GM12874 (cell line): Measurements from ENCODE around the gene CBX2.

Experiments
- TF ChIP-seq, protein P1 (sequence below): IDR thresholded peaks from 2 replicates; pipeline ENCODE4 v1.5.1; 2011; ENCODE audit warnings: low read depth, mild to moderate bottlenecking, control low read depth, low read length, moderate library complexity; ENCODE audit not compliant: insufficient read depth

The CBX2 gene

GRCh38 chr17:79783891-79784290 lies 5.9 kb downstream of the CBX2 start:
- TF ChIP-seq, protein P1, sequence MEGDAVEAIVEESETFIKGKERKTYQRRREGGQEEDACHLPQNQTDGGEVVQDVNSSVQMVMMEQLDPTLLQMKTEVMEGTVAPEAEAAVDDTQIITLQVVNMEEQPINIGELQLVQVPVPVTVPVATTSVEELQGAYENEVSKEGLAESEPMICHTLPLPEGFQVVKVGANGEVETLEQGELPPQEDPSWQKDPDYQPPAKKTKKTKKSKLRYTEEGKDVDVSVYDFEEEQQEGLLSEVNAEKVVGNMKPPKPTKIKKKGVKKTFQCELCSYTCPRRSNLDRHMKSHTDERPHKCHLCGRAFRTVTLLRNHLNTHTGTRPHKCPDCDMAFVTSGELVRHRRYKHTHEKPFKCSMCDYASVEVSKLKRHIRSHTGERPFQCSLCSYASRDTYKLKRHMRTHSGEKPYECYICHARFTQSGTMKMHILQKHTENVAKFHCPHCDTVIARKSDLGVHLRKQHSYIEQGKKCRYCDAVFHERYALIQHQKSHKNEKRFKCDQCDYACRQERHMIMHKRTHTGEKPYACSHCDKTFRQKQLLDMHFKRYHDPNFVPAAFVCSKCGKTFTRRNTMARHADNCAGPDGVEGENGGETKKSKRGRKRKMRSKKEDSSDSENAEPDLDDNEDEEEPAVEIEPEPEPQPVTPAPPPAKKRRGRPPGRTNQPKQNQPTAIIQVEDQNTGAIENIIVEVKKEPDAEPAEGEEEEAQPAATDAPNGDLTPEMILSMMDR: no peak

- TF ChIP-seq, protein P1: no peak
Observed at GRCh38 chr17:79784353-79785016, 6.5 kb downstream of the CBX2 start.

GRCh38 chr17:79785017-79785899 lies 7.3 kb downstream of the CBX2 start:
- TF ChIP-seq, protein P1: no peak

DNA sequence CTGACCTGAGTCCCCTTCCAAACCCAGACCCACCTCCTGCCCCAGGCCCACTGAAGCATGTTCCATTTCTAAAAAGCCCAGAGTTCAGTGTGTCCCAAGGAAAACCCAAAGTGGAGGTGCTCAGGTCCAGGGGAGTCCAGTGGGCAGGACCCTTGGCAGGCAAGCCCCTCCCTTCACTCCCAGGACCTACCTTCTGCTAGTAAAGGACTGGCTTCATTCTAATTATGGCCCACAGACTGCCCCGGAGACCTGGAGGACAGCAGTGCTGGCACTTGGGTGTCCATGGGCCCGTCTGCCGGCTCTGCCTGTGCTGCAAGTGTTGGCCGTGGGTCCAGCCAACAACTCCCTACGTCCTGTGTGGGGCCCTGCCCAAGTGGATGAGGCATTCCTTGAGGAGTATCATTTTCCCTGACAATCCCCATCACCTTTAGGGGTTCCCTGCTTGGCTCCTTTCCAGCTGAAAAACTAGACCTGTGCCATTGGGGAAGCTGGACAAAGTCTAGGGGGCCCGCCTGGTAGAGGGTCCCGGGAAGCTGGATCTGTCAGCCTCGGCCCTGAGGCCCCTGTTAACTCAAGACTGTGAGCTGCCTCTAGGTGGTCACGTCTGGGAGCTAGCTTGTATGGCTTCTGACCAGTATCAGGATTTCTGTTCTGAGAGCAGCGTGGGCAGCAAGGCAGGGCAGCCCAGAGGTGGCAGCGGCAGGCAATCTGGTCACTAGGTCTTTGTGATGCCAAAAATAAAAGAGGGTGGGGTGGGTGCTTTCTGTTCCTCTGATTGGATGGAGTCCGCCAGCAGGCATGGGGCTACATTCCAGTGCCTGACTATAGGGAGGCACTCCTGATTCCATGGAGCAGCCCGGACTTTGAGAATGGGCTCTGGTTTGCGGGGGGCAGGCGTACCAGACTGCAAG lies 8.2 kb downstream of the CBX2 start:
- TF ChIP-seq, protein P1: no peak

DNA sequence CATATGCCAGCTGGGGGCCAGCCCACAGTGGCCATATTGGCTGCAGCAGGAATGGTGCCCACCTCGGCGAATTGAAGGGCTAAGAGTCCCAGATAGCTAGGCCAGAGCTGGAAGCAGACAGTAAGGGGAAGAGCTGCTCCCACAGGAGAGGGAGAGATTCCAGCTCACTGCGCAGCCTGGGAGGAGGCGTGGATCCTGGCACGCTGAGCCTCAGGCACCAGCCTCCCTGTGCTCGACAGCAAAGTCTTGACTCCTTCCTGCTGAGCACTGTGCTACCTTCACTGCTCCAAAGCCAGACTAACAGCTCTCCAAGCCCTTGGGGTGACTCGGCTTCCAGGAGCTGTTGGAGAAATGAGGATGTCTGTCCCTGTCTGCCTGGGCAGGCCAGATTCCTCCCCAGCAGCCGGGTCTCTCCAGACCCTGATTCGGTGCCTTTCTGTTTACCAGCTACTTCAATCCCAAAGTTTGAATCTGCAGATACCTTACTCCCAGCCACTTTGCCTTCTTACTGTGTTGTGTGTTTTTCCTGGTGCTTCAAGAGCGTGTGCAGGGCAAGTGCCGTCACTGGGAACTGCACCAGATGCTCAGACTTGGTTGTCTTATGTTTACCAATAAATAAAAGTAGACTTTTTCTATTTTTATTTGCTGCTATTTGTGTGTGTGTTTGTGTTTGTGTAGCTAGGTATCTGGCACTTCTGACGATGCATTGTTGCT lies 9.1 kb downstream of the CBX2 start:
- TF ChIP-seq, protein P1: no peak

DNA sequence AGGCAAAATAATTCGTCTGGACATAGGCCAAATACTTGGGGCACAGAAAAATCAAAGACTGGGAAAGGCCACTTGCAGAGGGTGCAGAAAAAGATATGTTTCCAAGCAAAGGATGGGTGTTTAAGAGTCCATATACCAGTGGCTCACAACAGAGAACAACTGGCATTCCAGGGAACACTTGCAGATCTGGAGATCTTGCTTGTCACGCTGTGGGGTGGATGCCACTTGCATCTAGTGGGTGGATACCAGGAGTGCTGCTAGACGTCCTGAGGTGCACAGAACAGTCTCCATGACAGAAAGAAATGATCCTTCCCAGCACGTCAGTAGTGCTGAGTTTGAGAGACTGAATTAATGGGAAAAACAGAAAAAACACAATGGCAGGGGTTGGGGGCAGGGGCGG lies 10.5 kb downstream of the CBX2 start:
- TF ChIP-seq, protein P1: no peak
